CD4-positive, alpha-beta T cell treated with Interleukin-1 beta for 1 hour (primary cell): ENCODE data around the gene FMC1.
A peak's percentile ranks its signal among the peaks of the same experiment; 100 is the strongest.

ENCODE experiments used
- DNase-seq, 2 donors: peaks; one replicate each; pipeline ENCODE4 v3.0.0-alpha.2; 2020 to 2022

The FMC1 gene

GRCh38 chr7:139387594-139387993, 46.5 kb downstream of the FMC1 start:
- DNase-seq, result no peak

DNA sequence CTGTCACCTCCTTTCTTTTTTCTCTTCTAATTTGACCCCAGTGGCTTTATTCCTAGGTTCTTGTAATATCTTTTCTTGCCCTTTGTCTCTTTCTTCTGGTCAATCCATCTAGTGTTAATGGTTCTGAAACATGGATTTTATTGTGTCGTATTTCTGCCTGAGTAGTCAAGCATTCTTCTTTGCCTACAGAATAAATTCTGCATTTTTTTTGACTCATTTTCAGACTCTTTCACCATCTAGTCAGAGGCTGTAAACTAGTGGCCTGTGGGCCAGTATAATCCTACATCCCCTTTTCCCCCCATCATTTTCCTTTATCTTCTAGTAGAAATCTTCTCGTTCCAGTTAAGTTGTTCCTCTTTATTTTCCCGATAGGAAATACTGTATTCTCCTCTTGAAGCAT, 48.0 kb downstream of the FMC1 start:
- no peak for DNase-seq

DNA sequence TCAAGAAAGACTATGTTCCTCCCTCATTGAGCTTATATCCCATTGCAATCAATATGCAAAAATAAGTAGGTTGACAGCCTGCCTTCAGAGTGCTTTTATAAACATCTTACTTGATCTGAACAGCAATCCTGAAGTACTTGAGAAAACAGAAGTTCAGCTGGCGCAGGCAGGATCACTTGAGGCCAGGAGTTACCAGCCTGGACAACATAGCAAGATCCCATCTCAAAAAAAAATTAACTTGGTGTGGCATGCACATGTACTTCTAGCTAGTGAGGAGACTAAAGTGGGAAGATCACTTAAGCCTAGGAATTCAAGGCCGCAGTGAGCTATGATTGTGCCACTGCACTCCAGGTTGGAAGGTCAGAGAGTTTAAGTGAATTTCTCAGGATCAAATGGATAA, 48.6 kb downstream of the FMC1 start:
- DNase-seq, result no peak

GRCh38 chr7:139393621-139394211, 52.6 kb downstream of the FMC1 start:
- no peak for DNase-seq

GRCh38 chr7:139394540-139394939, 53.4 kb downstream of the FMC1 start:
- peak in 1 of 2 donors; percentile 13 for DNase-seq
